ENCODE results near the gene NSA2.

DNA sequence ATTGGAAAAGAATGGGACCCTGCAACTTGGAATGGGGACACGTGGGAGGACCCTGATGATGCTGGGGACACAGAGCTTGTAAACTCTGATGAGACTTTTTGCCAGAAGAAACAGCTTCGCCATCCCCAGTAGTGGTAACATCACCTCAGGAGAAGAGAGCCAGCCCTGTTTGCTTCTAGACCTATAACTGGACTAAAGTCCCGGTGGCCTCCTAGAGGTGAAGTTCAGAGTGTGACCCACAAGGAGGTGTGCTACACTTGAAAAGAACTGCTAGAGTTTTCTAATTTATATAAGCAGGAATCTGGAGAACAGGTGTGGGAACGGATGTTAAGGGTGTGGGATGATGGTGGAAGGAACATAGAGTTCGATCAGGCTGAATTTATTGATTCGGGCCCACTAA, 19.8 kb downstream of the NSA2 start:
- no peak for TF ChIP-seq NFE2L1 (CRISPR knock-in tag; IDR thresholded peaks at IDR 0.05)
- no peak for TF ChIP-seq STAT6 (CRISPR knock-in tag; conservative IDR thresholded peaks at IDR 0.05; ENCODE audit: low read depth)
- no peak for TF ChIP-seq ZBTB21 (CRISPR knock-in tag; IDR thresholded peaks at IDR 0.05; ENCODE audit: borderline replicate concordance)
- TF ChIP-seq CTCF (IDR thresholded peaks at IDR 0.05), result no peak
- TF ChIP-seq, protein P1, sequence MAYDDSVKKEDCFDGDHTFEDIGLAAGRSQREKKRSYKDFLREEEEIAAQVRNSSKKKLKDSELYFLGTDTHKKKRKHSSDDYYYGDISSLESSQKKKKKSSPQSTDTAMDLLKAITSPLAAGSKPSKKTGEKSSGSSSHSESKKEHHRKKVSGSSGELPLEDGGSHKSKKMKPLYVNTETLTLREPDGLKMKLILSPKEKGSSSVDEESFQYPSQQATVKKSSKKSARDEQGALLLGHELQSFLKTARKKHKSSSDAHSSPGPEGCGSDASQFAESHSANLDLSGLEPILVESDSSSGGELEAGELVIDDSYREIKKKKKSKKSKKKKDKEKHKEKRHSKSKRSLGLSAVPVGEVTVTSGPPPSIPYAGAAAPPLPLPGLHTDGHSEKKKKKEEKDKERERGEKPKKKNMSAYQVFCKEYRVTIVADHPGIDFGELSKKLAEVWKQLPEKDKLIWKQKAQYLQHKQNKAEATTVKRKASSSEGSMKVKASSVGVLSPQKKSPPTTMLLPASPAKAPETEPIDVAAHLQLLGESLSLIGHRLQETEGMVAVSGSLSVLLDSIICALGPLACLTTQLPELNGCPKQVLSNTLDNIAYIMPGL (CRISPR knock-in tag; IDR thresholded peaks at IDR 0.05), result no peak
- TF ChIP-seq, protein P2, sequence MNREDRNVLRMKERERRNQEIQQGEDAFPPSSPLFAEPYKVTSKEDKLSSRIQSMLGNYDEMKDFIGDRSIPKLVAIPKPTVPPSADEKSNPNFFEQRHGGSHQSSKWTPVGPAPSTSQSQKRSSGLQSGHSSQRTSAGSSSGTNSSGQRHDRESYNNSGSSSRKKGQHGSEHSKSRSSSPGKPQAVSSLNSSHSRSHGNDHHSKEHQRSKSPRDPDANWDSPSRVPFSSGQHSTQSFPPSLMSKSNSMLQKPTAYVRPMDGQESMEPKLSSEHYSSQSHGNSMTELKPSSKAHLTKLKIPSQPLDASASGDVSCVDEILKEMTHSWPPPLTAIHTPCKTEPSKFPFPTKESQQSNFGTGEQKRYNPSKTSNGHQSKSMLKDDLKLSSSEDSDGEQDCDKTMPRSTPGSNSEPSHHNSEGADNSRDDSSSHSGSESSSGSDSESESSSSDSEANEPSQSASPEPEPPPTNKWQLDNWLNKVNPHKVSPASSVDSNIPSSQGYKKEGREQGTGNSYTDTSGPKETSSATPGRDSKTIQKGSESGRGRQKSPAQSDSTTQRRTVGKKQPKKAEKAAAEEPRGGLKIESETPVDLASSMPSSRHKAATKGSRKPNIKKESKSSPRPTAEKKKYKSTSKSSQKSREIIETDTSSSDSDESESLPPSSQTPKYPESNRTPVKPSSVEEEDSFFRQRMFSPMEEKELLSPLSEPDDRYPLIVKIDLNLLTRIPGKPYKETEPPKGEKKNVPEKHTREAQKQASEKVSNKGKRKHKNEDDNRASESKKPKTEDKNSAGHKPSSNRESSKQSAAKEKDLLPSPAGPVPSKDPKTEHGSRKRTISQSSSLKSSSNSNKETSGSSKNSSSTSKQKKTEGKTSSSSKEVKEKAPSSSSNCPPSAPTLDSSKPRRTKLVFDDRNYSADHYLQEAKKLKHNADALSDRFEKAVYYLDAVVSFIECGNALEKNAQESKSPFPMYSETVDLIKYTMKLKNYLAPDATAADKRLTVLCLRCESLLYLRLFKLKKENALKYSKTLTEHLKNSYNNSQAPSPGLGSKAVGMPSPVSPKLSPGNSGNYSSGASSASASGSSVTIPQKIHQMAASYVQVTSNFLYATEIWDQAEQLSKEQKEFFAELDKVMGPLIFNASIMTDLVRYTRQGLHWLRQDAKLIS (CRISPR knock-in tag; IDR thresholded peaks at IDR 0.05; ENCODE audit: borderline replicate concordance), result no peak
- TF ChIP-seq, protein P3, sequence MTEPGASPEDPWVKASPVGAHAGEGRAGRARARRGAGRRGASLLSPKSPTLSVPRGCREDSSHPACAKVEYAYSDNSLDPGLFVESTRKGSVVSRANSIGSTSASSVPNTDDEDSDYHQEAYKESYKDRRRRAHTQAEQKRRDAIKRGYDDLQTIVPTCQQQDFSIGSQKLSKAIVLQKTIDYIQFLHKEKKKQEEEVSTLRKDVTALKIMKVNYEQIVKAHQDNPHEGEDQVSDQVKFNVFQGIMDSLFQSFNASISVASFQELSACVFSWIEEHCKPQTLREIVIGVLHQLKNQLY (CRISPR knock-in tag; IDR thresholded peaks at IDR 0.05), result no peak
- no peak for TF ChIP-seq NR3C1 (CRISPR knock-in tag; conservative IDR thresholded peaks at IDR 0.05; ENCODE audit: low read depth)
- TF ChIP-seq, protein P4, sequence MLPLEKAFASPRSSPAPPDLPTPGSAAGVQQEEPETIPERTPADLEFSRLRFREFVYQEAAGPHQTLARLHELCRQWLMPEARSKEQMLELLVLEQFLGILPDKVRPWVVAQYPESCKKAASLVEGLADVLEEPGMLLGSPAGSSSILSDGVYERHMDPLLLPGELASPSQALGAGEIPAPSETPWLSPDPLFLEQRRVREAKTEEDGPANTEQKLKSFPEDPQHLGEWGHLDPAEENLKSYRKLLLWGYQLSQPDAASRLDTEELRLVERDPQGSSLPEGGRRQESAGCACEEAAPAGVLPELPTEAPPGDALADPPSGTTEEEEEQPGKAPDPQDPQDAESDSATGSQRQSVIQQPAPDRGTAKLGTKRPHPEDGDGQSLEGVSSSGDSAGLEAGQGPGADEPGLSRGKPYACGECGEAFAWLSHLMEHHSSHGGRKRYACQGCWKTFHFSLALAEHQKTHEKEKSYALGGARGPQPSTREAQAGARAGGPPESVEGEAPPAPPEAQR (CRISPR knock-in tag; IDR thresholded peaks at IDR 0.05), result no peak
- no peak for TF ChIP-seq ZNF263 (CRISPR knock-in tag; IDR thresholded peaks at IDR 0.05; ENCODE audit: low read depth)
- no peak for TF ChIP-seq ATF2 (CRISPR knock-in tag; IDR thresholded peaks at IDR 0.05; ENCODE audit: borderline replicate concordance, low read depth)
- no peak for TF ChIP-seq CREB1 (CRISPR knock-in tag; IDR thresholded peaks at IDR 0.05)
- no peak for TF ChIP-seq PREB (CRISPR knock-in tag; IDR thresholded peaks at IDR 0.05; ENCODE audit: borderline replicate concordance)
- TF ChIP-seq JUN (CRISPR knock-in tag; IDR thresholded peaks at IDR 0.05), result no peak

Data from WTC11 (cell line).